Body of pancreas (tissue), 4 donors: ENCODE results near the gene GFOD1.

ENCODE experiments used
- POLR2A ChIP-seq, 3 donors: fragments of 450-650 bp; IDR thresholded peaks; one replicate each; pipeline ENCODE4 v1.6.1; 2016; ENCODE audit warnings: antibody characterized with exemption in 3 of 3, mild to moderate bottlenecking in 2 of 3
- TF ChIP-seq, protein P1 (sequence below), 7 experiments: fragments of 450-650 bp in 4 of 7; fragments of 200-600 bp in 3 of 7; sonication (generic) in 3 of 7; IDR thresholded peaks; one replicate each; pipeline ENCODE4 v1.5.1; 2016 to 2019; ENCODE audit warnings: antibody characterized with exemption in 7 of 7

- TF ChIP-seq, protein P1, sequence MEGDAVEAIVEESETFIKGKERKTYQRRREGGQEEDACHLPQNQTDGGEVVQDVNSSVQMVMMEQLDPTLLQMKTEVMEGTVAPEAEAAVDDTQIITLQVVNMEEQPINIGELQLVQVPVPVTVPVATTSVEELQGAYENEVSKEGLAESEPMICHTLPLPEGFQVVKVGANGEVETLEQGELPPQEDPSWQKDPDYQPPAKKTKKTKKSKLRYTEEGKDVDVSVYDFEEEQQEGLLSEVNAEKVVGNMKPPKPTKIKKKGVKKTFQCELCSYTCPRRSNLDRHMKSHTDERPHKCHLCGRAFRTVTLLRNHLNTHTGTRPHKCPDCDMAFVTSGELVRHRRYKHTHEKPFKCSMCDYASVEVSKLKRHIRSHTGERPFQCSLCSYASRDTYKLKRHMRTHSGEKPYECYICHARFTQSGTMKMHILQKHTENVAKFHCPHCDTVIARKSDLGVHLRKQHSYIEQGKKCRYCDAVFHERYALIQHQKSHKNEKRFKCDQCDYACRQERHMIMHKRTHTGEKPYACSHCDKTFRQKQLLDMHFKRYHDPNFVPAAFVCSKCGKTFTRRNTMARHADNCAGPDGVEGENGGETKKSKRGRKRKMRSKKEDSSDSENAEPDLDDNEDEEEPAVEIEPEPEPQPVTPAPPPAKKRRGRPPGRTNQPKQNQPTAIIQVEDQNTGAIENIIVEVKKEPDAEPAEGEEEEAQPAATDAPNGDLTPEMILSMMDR (IDR thresholded peaks at IDR 0.05), result no peak
- TF ChIP-seq POLR2A (IDR thresholded peaks at IDR 0.05), result no peak
These were observed 38.9 kb upstream of the GFOD1 start for GRCh38 chr6:13526357-13526726.
